Ishikawa (cell line): Measurements from ENCODE around the gene INTU.

Experiments used
- CEBPB ChIP-seq: IDR thresholded peaks from 2 replicates; pipeline ENCODE4 v1.6.1; 2012
- EGR1 ChIP-seq: IDR thresholded peaks from 2 replicates; pipeline ENCODE4 v1.6.1; 2012
- EP300 ChIP-seq: IDR thresholded peaks from 2 replicates; pipeline ENCODE4 v1.6.1; 2012; ENCODE audit warnings: borderline replicate concordance
- FOXM1 ChIP-seq: IDR thresholded peaks from 2 replicates; pipeline ENCODE4 v1.6.1; 2012; ENCODE audit warnings: low read depth, borderline replicate concordance
- NFIC ChIP-seq: IDR thresholded peaks from 2 replicates; pipeline ENCODE4 v1.6.1; 2012
- TAF1 ChIP-seq: IDR thresholded peaks from 2 replicates; pipeline ENCODE4 v1.6.1; 2012; ENCODE audit warnings: low read depth, mild to moderate bottlenecking
- TEAD4 ChIP-seq: IDR thresholded peaks from 2 replicates; pipeline ENCODE4 v1.6.1; 2012
- TF ChIP-seq, protein P1 (sequence below): IDR thresholded peaks from 2 replicates; pipeline ENCODE4 v1.6.1; 2012; ENCODE audit warnings: low read depth, mild to moderate bottlenecking
- TF ChIP-seq, protein P2 (sequence below): IDR thresholded peaks from 2 replicates; pipeline ENCODE4 v1.6.1; 2012

DNA sequence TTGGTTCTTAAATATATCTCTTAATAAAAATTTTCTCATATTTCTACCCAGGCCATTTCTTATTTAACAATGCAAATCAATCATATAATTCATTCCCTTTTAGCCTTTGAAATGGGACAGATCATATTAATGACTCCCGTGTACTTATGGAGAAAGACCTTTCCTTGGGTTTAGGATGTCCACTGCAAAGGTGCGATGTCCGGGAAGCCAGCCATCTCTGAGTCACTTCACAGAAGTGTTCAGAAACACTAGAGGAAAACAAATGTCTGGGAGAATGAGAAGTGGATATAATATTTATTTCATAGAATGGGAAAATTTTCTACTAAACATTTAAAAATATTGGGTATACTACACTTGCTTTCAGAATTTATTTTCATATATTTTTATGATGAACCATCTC is 15.3 kb downstream of the INTU start:
- no peak for TF ChIP-seq EP300
- TF ChIP-seq, protein P1, sequence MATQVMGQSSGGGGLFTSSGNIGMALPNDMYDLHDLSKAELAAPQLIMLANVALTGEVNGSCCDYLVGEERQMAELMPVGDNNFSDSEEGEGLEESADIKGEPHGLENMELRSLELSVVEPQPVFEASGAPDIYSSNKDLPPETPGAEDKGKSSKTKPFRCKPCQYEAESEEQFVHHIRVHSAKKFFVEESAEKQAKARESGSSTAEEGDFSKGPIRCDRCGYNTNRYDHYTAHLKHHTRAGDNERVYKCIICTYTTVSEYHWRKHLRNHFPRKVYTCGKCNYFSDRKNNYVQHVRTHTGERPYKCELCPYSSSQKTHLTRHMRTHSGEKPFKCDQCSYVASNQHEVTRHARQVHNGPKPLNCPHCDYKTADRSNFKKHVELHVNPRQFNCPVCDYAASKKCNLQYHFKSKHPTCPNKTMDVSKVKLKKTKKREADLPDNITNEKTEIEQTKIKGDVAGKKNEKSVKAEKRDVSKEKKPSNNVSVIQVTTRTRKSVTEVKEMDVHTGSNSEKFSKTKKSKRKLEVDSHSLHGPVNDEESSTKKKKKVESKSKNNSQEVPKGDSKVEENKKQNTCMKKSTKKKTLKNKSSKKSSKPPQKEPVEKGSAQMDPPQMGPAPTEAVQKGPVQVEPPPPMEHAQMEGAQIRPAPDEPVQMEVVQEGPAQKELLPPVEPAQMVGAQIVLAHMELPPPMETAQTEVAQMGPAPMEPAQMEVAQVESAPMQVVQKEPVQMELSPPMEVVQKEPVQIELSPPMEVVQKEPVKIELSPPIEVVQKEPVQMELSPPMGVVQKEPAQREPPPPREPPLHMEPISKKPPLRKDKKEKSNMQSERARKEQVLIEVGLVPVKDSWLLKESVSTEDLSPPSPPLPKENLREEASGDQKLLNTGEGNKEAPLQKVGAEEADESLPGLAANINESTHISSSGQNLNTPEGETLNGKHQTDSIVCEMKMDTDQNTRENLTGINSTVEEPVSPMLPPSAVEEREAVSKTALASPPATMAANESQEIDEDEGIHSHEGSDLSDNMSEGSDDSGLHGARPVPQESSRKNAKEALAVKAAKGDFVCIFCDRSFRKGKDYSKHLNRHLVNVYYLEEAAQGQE = no peak
- no peak for TF ChIP-seq TAF1
- no peak for TF ChIP-seq CEBPB
- TF ChIP-seq TEAD4 = no peak
- no peak for TF ChIP-seq NFIC
- TF ChIP-seq, protein P2, sequence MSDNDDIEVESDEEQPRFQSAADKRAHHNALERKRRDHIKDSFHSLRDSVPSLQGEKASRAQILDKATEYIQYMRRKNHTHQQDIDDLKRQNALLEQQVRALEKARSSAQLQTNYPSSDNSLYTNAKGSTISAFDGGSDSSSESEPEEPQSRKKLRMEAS = no peak
- TF ChIP-seq FOXM1 = no peak
- TF ChIP-seq EGR1 = no peak
